Right renal pelvis (tissue), 4 donors: ENCODE measurements around the gene PROCR. TPM values are rescaled to one million over a fixed set of nuclear protein-coding genes. Genes with fewer than 3 reads are reported as not detected.

Experiments
- polyA plus RNA-seq, 4 donors: library from polyadenylated mRNA; unstranded; fragments of 120-200 nt; gene quantifications; one replicate each; pipeline ENCODE4 v1.2.1, GENCODE V29; 2013; ENCODE audit not compliant: insufficient read length in 4 of 4

Gene PROCR
- polyA plus RNA-seq, 4 donors = 7.6 to 13.0 (median 8.9) TPM

Other genes with a start within 250 kb of the PROCR start
- 10 to 100 TPM; 55.7 to 60.1 (median 58.0) TPM for gene GSS, start 216.3 kb upstream of the PROCR start, polyA plus RNA-seq
- gene MYH7B, start 216.2 kb upstream of the PROCR start, polyA plus RNA-seq = 1 to 10 TPM in 3 of 4 donors, under 1 TPM in 1; 0.79 to 1.9 (median 1.3) TPM
- 10 to 100 TPM; 68.6 to 73.6 (median 69.3) TPM for gene TRPC4AP, start 79.3 kb upstream of the PROCR start, polyA plus RNA-seq
- gene EDEM2, start 24.7 kb upstream of the PROCR start, polyA plus RNA-seq = 10 to 100 TPM; 16.1 to 18.7 (median 17.2) TPM
- 1 to 10 TPM; 1.6 to 2.1 (median 1.8) TPM for gene MMP24, start 54.6 kb downstream of the PROCR start, polyA plus RNA-seq
- gene MMP24OS, start 106.0 kb downstream of the PROCR start, polyA plus RNA-seq = 10 to 100 TPM; 29.3 to 53.2 (median 41.5) TPM
- 100 to 1,000 TPM; 123 to 173 (median 137) TPM for gene EIF6, start 112.7 kb downstream of the PROCR start, polyA plus RNA-seq
- under 1 TPM in 3 of 4 donors, not detected in 1; 0.06 to 0.07 (median 0.06) TPM for gene FAM83C, start 120.4 kb downstream of the PROCR start, polyA plus RNA-seq
- gene UQCC1, start 239.9 kb downstream of the PROCR start, polyA plus RNA-seq = 10 to 100 TPM; 48.7 to 64.4 (median 58.8) TPM